ENCODE results near the gene KIF4A.

KIF4A gene

GRCh38 chrX:70252491-70252890, 37.4 kb upstream of the KIF4A start:
- ChIA-PET CTCF (no interaction called here), POLR2A (no interaction called here)
- H3K4me3 ChIP-seq (ENCODE audit: low read depth, low read length): no peak overlapping the region
- TF ChIP-seq, protein P1, sequence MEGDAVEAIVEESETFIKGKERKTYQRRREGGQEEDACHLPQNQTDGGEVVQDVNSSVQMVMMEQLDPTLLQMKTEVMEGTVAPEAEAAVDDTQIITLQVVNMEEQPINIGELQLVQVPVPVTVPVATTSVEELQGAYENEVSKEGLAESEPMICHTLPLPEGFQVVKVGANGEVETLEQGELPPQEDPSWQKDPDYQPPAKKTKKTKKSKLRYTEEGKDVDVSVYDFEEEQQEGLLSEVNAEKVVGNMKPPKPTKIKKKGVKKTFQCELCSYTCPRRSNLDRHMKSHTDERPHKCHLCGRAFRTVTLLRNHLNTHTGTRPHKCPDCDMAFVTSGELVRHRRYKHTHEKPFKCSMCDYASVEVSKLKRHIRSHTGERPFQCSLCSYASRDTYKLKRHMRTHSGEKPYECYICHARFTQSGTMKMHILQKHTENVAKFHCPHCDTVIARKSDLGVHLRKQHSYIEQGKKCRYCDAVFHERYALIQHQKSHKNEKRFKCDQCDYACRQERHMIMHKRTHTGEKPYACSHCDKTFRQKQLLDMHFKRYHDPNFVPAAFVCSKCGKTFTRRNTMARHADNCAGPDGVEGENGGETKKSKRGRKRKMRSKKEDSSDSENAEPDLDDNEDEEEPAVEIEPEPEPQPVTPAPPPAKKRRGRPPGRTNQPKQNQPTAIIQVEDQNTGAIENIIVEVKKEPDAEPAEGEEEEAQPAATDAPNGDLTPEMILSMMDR (IDR thresholded peaks at IDR 0.05; ENCODE audit: insufficient read depth, low read length, missing control alignments): no peak
- DNase-seq (ENCODE audit: low read depth, low spot score): no peak

DNA sequence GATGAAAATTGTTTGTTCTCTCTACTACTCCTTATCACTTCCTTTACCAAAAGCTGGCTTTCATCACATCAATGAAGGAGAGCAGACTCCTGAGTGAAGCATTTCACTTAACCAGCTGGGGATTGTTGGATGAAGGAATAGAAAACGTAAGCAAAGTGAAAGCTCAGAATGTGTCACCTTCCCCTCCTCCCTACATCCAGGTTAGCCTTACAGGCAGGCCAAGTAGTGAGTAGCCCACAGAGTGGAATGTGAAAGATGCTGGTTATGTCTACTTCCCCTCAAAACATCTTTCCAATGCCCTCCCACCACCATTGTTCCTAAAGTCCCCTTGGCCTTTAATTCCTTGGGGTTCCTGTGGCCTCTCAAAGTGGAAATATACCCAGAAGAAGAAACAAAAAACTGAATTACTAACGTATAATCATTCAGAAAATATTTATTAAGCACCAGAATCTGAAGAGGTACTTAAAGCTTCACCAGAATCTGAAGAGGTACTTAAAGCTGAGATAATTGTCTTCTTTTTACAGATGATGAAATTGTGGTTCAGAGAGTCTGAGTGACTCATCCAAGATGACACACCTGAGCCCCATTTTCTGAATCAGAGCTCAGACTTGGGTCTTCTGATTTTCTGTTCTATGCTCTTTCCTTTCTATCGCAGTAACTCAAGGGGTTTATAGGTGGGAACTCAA, 36.4 kb upstream of the KIF4A start:
- ChIA-PET CTCF (no interaction called here), POLR2A (no interaction called here)
- H3K4me3 ChIP-seq (ENCODE audit: low read depth, low read length): no peak overlapping the region
- TF ChIP-seq, protein P1 (IDR thresholded peaks at IDR 0.05; ENCODE audit: insufficient read depth, low read length, missing control alignments): no peak
- DNase-seq (ENCODE audit: low read depth, low spot score): no peak

- ChIA-PET POLR2A (no interaction called here), CTCF (no interaction called here)
- TF ChIP-seq, protein P1 (IDR thresholded peaks at IDR 0.05; ENCODE audit: insufficient read depth, low read length, missing control alignments): no peak
- H3K4me3 ChIP-seq (ENCODE audit: low read depth, low read length): no peak overlapping the region
- no peak for DNase-seq (ENCODE audit: low read depth, low spot score)
These were observed 35.9 kb upstream of the KIF4A start for GRCh38 chrX:70254063-70254400.

- H3K4me3 ChIP-seq (ENCODE audit: low read depth, low read length): no peak overlapping the region
- TF ChIP-seq, protein P1 (IDR thresholded peaks at IDR 0.05; ENCODE audit: insufficient read depth, low read length, missing control alignments): no peak
- no peak for DNase-seq (ENCODE audit: low read depth, low spot score)
- POLR2A ChIA-PET: no interaction called here
- CTCF ChIA-PET: no interaction called here
These were observed 35.0 kb upstream of the KIF4A start for GRCh38 chrX:70254909-70255308.

DNA sequence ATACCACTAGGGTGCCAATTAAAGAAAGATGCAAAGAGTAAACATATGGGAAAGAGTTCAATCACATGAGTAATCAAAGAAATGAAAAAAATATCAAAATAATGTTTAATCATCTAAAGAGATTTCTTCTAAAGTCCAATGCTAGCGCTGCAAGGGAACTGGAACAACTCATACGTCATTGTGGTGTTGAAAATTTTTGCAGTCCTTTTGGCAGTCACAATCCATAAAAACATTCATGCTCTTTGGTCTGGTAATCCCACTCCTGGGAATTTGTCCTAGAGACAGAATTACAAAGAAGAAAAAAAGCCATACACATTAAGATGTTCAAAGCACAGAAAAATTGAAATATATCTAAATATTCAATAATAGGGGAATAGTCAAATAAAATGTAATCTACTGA, 34.5 kb upstream of the KIF4A start:
- CTCF ChIA-PET: no interaction called here
- DNase-seq (ENCODE audit: low read depth, low spot score): no peak
- H3K4me3 ChIP-seq (ENCODE audit: low read depth, low read length): no peak overlapping the region
- TF ChIP-seq, protein P1 (IDR thresholded peaks at IDR 0.05; ENCODE audit: insufficient read depth, low read length, missing control alignments): no peak
- POLR2A ChIA-PET: no interaction called here

- CTCF ChIA-PET: no interaction called here
- no peak overlapping the region for H3K4me3 ChIP-seq (ENCODE audit: low read depth, low read length)
- TF ChIP-seq, protein P1 (IDR thresholded peaks at IDR 0.05; ENCODE audit: insufficient read depth, low read length, missing control alignments): no peak
- no peak for DNase-seq (ENCODE audit: low read depth, low spot score)
- POLR2A ChIA-PET: no interaction called here
These were observed 32.2 kb upstream of the KIF4A start for GRCh38 chrX:70257423-70258288.
